Measurements from ENCODE around the gene GRAMD2B. TPM values are rescaled to one million over a fixed set of nuclear protein-coding genes. Genes with fewer than 3 reads are reported as not detected.

Gene GRAMD2B
- total RNA-seq, 2 donors from 2014 or later = 34.9 to 35.8 TPM

- H3K9me3 ChIP-seq = no peaks in the 10 kb centered on the region
- ATAC-seq (no peak), DNase-seq (no peak)
- no peak overlapping the region for H3K4me3 ChIP-seq
- no peak overlapping the region for H3K27ac ChIP-seq
- H3K27me3 ChIP-seq = no peaks in the 10 kb centered on the region
- no peaks in the 10 kb centered on the region for H3K36me3 ChIP-seq (replicated peaks in 1 of 2; ENCODE audit: insufficient read depth in 1 of 2, low read depth in 2 of 2)
- intact Hi-C loops (cut with DNase I) = no loop called here
- H3K4me1 ChIP-seq = no peaks in the 10 kb centered on the region
- no peak for TF ChIP-seq CTCF (IDR thresholded peaks at IDR 0.05)
- TF ChIP-seq POLR2A (IDR thresholded peaks at IDR 0.05) = no peak
Observed at GRCh38 chr5:126433701-126434100, 10.5 kb downstream of the GRAMD2B start.

- no peak for ATAC-seq
- no peak for DNase-seq
Observed at GRCh38 chr5:126435261-126435660, 12.1 kb downstream of the GRAMD2B start.

GRCh38 chr5:126435714-126436113 lies 12.5 kb downstream of the GRAMD2B start:
- no peak for ATAC-seq
- Histone ChIP-seq H3K9me3 (no peaks in the 10 kb centered on the region), H3K4me3 (no peak overlapping the region), H3K4me1 (no peaks in the 10 kb centered on the region), H3K36me3 (replicated peaks in 1 of 2; ENCODE audit: insufficient read depth in 1 of 2, low read depth in 2 of 2) (no peaks in the 10 kb centered on the region), H3K27ac (no peak overlapping the region), H3K27me3 (no peaks in the 10 kb centered on the region)
- 71 to 86% methylated on average over 2 of the region's 2 CpGs for WGBS, 2 donors
- DNase-seq = no peak
- TF ChIP-seq POLR2A (IDR thresholded peaks at IDR 0.05) (no peak), CTCF (IDR thresholded peaks at IDR 0.05) (no peak)
- intact Hi-C loops (cut with DNase I) = no loop called here

More at GRCh38 chr5:126435261-126435660, 12.1 kb downstream of the GRAMD2B start:
- TF ChIP-seq POLR2A (IDR thresholded peaks at IDR 0.05) (no peak), CTCF (IDR thresholded peaks at IDR 0.05) (no peak)
- 88 to 92% methylated on average over 8 of the region's 8 CpGs for WGBS, 2 donors
- Histone ChIP-seq H3K9me3 (no peaks in the 10 kb centered on the region), H3K4me3 (no peak overlapping the region), H3K36me3 (replicated peaks in 1 of 2; ENCODE audit: insufficient read depth in 1 of 2, low read depth in 2 of 2) (no peaks in the 10 kb centered on the region), H3K4me1 (no peaks in the 10 kb centered on the region), H3K27ac (no peak overlapping the region), H3K27me3 (no peaks in the 10 kb centered on the region)
- intact Hi-C loops (cut with DNase I) = no loop called here

GRCh38 chr5:126437721-126438120 lies 14.5 kb downstream of the GRAMD2B start:
- H3K4me1 ChIP-seq = no peaks in the 10 kb centered on the region
- WGBS, 2 donors = 89 to 93% methylated on average over 1 of the region's 1 CpG
- ATAC-seq (no peak), DNase-seq (no peak)
- H3K9me3 ChIP-seq = no peaks in the 10 kb centered on the region
- intact Hi-C loops (cut with DNase I) = no loop called here
- H3K27ac ChIP-seq = no peak overlapping the region
- H3K36me3 ChIP-seq (replicated peaks in 1 of 2; ENCODE audit: insufficient read depth in 1 of 2, low read depth in 2 of 2) = no peaks in the 10 kb centered on the region
- H3K4me3 ChIP-seq = no peak overlapping the region
- no peak for TF ChIP-seq POLR2A (IDR thresholded peaks at IDR 0.05)
- no peaks in the 10 kb centered on the region for H3K27me3 ChIP-seq

GRCh38 chr5:126438267-126438666 lies 15.1 kb downstream of the GRAMD2B start:
- DNase-seq (no peak), ATAC-seq (no peak)
- no peak overlapping the region for H3K4me3 ChIP-seq
- H3K9me3 ChIP-seq = no peaks in the 10 kb centered on the region
- TF ChIP-seq POLR2A (IDR thresholded peaks at IDR 0.05) = no peak
- TF ChIP-seq CTCF (IDR thresholded peaks at IDR 0.05) = no peak
- WGBS, 2 donors = 82 to 89% methylated on average over 4 of the region's 4 CpGs
- no peak overlapping the region for H3K27ac ChIP-seq
- no peaks in the 10 kb centered on the region for H3K36me3 ChIP-seq (replicated peaks in 1 of 2; ENCODE audit: insufficient read depth in 1 of 2, low read depth in 2 of 2)
- no peaks in the 10 kb centered on the region for H3K4me1 ChIP-seq
- intact Hi-C loops (cut with DNase I) = no loop called here
- H3K27me3 ChIP-seq = no peaks in the 10 kb centered on the region

Measured in body of pancreas (tissue), 4 donors.